GM18511 (cell line): Measurements from ENCODE around the gene ANAPC2.

Experiments used
- ATAC-seq: cut with Tn5 transposase; IDR thresholded peaks from one replicate; pipeline ENCODE4 v1.9.1; 2021; ENCODE audit warnings: mild to moderate bottlenecking, moderate library complexity; ENCODE audit not compliant: unreplicated experiment

ANAPC2 gene, protein sequence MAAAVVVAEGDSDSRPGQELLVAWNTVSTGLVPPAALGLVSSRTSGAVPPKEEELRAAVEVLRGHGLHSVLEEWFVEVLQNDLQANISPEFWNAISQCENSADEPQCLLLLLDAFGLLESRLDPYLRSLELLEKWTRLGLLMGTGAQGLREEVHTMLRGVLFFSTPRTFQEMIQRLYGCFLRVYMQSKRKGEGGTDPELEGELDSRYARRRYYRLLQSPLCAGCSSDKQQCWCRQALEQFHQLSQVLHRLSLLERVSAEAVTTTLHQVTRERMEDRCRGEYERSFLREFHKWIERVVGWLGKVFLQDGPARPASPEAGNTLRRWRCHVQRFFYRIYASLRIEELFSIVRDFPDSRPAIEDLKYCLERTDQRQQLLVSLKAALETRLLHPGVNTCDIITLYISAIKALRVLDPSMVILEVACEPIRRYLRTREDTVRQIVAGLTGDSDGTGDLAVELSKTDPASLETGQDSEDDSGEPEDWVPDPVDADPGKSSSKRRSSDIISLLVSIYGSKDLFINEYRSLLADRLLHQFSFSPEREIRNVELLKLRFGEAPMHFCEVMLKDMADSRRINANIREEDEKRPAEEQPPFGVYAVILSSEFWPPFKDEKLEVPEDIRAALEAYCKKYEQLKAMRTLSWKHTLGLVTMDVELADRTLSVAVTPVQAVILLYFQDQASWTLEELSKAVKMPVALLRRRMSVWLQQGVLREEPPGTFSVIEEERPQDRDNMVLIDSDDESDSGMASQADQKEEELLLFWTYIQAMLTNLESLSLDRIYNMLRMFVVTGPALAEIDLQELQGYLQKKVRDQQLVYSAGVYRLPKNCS

DNA sequence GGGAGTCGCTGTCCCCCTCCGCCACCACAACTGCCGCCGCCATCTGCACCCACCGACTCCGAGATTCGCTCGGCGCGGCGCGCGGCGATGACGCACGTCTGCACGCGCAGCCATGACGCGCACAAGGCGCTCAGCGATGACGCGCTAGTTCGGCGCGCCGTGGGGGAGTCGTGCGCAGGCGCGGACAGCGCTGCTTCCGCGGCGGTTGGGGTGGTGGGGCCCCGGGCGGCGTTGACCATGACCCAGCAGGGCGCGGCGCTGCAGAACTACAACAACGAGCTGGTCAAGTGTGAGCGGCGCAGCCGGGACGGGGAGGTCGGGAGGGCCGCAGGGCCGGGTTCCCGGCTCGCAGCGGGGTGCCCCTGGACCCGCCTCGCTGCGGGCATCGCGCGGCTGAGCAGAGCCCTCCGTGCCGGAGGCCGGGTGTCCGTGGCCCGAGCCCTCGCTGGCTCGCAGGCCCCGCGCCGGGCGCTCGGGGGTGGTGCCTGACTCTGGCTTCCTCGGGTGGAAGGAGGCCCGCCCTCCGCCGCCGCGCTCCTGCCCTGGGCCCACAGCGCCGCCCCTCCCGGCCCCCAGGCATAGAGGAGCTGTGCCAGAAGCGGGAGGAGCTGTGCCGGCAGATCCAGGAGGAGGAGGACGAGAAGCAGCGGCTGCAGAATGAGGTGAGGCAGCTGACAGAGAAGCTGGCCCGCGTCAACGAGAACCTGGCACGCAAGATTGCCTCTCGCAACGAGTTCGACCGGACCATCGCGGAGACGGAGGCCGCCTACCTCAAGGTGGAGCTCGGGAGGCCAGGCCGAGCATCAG lies at the start of gene ANAPC2, which contains the start of gene SSNA1:
ANAPC2 (minus strand) TSS at position 71 of the 807 bp plus-strand sequence; CDS start at position 43, 28 bp downstream.
SSNA1 (plus strand) TSS at position 187 of the 807 bp plus-strand sequence; CDS start at position 238, 51 bp downstream.
- ATAC-seq, result peak; percentile 85

DNA sequence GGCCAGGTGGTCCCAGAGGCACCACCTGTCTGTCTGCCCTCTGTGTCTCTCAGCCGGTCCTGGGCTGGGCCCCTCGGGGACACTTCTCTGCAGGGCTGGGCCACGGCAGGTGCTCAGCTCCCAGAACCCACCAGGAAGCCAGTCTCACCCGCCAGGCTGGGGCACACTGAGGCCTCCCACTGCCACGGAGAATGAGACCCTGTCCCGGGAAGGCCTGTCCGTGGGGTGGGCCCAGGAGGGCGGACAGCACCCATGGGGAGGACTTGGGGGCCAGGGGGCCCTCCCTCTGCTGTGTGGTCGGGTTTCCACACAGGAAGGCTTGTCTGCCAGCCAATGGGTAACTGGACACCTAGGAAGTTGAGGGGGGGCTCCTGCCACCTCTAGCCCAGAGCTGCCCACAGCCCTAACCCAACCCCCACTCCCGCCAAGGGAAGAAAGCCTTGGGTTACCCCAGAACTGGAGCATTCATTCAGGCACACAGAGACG lies 48.6 kb upstream of the ANAPC2 start:
- ATAC-seq, result no peak

DNA sequence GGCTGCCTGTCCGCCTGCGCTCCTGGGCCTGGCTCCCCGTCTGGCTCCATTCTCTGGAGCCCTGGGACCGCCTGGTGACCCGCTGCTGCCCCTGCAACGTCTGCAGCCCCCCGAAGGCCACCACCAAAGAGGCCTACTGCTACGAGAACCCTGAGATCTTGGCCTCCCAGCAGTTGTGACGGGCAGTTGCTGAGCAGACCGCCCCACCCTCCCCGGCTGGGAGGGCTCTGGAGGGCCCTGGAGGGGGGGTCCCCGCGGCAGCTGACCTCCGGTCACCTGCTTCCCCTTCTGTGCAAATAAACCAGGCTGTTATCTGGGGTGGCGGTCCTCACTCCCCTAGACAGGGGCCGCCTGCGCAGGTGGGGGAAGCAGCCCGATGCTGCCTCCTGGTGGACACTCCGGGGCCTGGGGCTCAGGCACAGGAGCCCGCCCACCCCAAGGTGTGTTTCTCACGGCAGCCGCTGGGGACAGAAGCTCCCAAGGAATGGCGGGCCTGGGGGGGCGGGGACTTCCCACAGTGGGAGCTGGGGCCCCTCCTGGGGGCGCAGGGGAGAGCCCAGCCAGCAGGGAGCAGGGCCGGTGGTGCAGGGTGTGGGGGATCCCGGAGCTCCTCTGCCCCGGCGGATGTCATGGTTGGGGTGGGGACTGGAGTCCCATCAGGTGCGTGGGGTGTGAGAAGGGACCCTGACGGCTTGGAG lies 48.0 kb upstream of the ANAPC2 start:
- ATAC-seq, result no peak

DNA sequence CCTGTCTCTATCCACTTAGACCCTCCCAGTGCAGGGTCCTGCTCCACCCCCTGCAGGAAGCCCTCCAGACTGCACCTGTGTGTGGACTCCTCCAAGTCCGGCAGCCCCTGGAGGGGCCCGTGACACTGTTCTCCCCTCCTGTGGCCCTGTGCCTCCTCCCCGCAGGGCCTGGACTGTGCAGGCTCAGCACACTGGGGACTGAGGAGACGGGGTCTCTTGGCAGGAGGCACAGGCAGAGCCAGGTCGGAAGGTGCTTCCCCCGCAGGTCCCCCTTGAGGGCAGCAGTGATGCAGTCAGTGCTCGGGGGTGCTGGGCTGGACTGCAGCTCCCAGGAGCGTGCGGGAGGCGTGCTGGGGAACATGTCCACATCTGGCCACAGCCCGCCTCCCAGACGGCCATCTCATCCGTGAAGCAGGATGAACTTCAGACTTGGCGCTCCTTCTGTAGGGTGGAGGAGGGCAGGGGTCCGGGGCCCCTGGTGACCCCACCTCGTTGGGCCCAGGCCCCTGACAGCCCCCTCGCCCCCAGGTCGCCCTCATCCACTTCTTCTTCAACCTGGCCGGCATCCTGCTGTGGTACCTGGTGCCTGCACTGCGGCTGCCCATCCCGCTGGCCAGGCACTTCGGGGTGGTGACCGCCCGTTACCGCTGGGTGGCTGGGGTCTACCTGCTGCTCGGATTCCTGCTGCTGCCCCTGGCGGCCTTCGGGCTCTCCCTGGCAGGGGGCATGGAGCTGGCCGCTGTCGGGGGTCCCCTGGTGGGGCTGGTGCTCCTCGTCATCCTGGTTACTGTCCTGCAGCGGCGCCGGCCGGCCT lies 47.3 kb upstream of the ANAPC2 start:
- ATAC-seq, result no peak

DNA sequence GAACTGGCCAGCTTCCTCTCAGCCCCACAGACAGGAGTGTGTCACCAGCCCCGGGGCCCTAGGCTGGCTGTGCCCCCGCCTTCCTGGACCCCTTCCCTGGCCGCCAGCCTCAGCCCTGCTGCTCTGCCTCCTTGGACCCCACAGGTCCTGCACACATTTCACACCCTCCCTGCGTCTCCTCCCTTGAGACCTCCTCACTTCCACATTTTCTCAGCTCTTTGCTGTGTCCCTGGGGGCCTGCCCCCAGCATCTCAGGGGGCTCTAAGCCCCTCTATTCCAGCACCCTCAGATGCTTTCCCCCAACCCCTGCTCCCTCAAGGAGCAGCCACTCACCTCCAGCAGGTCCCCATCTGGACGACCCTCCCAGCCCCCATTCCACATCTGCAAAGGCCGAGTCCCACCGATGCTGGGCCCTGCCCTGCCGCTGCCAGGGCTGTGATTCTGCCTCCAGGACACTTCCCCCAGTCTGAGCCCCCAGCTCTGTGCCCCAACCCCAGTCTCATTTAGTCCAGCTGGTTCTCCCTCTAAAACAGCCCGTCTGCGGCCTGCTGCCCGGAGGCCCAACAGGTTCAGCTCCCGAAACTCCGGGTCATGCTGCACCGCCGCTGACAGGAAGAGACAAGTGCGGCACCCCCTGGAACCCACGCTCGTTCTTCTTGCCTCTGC lies 46.5 kb upstream of the ANAPC2 start:
- ATAC-seq, result no peak

DNA sequence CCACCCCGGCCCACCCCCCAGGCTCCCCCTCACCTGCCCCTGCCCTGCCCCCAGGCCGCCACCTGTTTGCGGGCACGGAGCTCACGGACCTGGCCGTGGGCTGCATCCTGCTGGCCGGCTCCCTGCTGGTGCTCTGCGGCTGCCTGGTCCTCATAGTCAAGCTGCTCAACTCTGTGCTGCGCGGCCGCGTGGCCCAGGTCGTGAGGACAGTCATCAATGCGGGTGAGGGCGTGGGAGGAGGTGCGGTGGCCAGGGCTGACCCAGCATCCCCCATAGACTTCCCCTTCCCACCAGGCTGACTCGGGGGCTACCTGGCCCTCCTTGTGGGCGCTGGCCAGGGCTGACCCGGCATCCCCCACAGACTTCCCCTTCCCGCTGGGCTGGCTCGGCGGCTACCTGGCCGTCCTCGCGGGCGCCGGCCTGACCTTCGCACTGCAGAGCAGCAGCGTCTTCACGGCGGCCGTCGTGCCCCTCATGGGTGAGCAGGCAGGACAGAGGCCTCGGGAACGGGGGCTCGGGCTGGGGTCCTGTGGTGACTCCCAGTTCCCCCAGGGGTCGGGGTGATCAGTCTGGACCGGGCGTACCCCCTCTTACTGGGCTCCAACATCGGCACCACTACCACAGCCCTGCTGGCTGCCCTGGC lies 45.8 kb upstream of the ANAPC2 start:
- no peak for ATAC-seq

DNA sequence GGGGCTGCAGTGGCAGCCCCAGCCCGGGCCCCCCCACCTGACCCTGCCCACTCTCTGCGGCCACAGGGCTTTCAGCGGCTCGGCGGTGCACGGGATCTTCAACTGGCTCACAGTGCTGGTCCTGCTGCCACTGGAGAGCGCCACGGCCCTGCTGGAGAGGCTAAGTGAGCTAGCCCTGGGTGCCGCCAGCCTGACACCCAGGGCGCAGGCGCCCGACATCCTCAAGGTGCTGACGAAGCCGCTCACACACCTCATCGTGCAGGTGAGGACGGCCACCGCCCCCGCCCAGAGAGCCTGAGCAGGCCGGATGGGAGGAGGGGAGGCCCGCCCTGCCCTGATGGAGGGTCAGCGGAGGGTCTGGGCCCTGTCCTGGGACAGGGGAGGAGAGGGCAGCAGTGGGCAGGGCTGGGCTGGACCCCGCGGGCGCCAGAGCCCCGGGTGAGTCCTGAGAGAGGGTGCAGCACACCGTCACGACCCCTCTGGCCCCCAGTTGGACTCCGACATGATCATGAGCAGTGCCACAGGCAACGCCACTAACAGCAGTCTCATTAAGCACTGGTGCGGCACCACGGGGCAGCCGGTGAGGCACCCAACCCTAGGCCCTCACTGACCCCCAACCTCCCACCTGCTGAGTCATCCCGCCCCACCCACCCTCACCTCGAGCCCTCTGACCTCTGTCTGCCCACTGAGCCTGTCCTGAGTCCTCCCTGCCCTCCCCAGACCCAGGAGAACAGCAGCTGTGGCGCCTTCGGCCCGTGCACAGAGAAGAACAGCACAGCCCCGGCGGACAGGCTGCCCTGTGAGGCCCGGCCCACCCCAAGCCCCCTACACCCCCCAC lies 45.0 kb upstream of the ANAPC2 start:
- no peak for ATAC-seq

DNA sequence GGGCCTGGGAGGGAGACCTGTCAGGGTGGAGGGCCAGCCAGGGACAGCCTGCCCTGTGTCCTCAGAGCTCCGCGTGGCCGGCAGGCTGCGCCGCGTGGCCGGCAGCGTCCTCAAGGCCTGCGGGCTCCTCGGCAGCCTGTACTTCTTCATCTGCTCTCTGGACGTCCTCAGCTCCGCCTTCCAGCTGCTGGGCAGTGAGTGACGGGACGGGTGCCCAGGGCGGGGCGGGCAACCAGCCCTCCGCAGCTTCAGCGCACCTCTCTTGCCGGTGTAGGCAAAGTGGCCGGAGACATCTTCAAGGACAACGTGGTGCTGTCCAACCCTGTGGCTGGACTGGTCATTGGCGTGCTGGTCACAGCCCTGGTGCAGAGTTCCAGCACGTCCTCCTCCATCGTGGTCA lies 44.1 kb upstream of the ANAPC2 start:
- no peak for ATAC-seq

DNA sequence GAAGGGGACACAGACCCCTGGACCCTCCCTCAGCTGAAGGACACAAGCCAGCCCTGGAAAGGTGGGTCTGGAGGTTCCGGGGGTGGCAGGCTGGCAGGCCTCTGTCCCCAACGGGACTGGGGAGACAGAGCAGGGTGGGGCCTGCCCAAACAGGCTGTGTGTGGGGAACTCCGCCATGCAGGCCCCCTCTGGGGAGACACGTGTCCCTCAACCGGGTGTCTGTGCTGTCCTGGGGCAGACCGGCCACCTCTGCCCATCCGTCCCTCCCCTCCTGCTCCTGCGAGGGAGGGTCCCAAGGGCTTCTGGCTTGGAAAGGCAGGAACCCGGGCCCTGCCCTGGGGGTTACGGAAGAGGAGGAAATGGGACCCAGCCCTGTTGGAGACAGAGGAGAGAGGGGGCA lies 43.7 kb upstream of the ANAPC2 start:
- no peak for ATAC-seq

DNA sequence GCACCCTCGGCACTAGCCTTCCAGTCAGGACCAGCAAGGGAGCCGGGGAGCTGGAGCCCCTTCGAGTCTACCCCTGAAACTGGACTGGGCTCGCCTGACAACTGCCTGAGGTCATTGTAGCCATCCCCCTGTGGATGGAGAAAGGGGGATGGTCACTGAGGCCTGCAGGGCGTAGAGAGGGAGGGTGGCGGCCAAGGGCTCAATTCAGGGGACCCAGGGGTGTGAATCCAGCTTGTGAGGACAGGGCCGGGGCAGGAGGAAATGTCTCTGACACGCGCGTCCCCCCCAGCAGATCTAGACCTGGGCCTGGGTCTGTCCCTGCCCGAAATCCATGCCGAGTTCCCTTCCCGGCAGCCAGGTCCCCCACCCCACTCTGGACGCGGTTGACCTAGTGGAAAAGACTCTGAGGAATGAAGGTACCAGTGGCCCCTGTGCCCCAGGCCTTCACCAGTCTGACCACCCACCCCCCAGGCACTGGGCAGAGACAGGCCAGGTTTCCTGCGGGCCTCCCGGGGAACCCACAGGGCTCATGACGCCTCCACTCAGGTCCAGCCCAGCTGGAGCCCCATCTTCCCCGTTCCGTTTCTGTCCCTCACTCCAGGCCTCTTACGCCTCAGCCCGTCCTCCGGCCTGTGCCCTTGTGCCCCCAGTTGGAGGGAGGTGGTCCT lies 43.1 kb upstream of the ANAPC2 start:
- no peak for ATAC-seq

DNA sequence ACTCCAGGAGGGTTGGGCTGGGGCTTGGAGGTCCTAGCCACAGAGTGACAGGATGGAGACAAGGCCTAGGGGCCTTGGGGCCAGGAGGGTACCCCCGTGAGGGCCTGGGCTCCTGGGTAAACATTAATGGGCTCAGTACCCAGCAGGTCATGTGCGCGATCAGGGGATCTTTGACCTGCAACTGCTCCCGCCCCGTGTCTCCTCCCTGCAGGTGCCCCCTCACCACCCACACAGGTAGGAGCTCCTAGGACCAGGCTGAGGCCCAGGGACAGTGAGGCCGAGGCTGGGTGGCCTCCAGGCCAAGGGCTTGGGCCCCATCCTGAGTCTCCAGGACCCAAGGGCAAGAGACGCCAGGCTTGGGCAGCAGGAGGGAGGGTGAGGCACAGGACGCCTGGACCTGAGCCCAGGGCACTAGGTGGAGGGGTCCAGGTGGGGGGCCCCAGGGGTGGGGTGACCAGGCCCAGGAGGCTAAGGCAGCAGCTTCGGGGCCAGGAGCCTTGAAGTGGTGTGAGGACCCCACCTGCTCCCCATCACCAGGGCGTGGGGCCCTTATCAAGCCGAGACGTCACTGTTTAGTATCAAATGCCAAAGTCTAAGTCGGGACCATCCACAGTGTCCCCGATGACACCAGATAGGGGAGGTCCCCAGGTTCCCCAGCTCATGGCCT lies 42.5 kb upstream of the ANAPC2 start, which contains the start of gene SLC34A3:
SLC34A3 (plus strand) TSS at position 197 of the 667 bp plus-strand sequence. CDS start 802 bp downstream, outside the sequence.
- ATAC-seq, result no peak

DNA sequence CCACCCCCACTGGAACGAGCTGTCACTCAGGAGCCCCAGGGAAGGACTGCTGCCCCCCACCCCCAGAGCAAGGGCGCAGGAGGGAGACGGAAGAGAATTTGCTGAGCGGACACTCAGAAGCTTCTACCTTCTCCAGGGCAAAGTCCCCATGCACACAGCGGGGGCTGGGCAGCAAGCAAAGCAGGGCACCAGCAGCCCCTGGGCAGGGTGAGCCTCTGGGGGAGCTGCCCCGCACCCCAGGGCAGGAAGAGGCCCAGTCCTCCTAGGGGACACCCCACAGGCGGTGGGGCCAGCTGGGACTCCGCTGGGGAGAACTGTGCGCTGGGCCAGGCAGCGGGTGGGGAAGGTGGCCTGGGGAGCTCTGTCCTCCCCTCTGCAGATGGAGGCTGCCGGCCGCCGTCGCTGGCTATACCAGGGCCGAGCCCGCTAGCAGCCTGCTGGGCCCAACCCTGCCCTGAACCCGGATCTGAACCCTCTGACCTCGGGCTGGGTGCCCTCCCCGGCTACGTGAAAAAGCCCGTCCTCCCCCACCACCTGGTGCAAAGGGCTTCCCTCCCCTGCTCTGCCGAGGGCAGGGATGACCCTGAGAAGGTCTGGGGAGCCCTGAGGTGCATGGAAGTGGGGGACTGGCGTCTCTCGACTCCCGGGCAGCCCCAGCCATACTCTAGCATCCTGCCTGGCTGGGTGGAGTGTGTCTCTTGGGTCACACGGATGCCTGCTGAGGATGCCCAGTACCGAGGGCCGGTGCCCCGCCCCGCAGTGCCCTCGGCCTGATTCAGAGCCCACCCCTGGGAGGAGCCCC lies 41.7 kb upstream of the ANAPC2 start:
- no peak for ATAC-seq

DNA sequence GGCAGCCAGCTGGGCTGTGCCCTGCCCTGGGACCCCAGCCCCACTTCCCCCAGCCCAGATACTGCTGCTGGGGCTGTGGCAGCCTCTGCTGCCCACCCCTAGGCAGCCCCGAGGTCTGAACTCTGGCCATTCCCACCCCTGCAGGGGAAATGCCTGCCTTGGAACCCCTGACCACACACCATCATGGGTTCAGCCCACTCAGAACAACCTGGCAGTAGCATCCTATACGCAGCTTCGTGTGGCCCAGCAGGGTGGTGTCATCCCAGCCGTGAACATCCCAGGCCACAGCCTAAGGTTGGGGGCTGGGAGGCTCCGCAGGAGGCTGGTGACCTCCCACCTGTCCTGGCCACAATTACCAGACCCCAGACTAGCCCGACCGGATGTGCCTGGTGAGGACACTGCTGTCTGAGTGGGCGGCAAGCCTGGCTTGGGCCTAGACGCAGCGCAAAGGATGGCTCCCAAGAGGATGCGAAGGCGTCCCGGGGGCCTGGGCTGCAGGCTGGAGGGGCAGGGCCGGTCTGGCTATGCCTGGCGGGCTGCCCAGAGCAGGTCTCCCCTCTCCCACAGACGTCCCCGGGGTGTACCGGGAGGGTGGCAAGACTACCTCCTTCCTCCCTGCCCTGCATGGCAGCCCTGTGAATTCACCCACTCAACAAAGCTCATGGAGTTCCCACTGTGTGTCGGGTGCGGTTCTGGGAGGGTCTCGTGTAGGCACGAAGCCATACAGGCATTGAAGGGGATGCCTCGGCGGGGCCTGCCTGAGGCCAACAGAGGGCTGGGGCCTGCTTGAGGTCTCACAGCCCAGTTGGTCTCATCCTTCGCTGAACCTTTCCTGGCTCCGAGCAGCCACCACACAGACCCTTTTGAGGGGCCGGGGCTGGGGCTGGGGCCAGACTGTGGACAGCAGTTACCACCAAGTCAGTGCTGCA lies 40.9 kb upstream of the ANAPC2 start:
- no peak for ATAC-seq

DNA sequence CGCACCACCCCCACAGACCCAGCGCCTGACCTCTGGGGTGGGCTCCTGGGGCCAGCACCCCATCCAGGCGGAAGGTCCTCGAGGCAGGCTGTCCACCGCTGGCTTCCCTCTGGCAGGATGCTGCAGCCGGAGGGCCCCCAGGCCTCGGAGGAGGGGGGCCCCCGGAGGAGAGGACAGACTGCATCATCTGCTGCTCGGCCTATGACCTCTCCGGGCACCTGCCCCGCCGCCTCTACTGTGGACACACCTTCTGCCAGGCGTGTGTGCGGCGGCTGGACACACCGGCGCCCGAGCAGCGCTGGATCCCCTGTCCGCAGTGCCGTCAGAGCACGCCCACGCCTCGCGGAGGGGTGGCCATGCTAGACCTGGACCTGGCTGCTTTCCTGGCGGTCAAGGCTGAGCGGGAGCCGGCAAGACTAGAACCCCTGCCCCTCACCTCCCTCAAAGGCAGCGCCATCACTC lies 40.2 kb upstream of the ANAPC2 start:
- ATAC-seq, result no peak
